ENCODE data around the gene HECW1. TPM values are rescaled to one million over a fixed set of nuclear protein-coding genes. Genes with fewer than 3 reads are reported as not detected.

HECW1 gene
- total and polyA plus RNA-seq, 2 of the 8 experiments (the other 6 are each of a cell fraction or from before 2014, with no cell fraction given): 2.9 to 12.7 TPM

GRCh38 chr7:43111630-43112458 is 603 bp upstream of the HECW1 start:
- Histone ChIP-seq H3K56ac (replicated peaks; ENCODE audit: insufficient read length, low read depth, low read length) (no peak overlapping the region), H3K9ac (replicated peaks in 1 of 4; ENCODE audit: extremely low read depth in 1 of 4, low read depth in 3 of 4, low read length in 3 of 4) (no peak overlapping the region), H2BK15ac (ENCODE audit: low read length) (no peak overlapping the region), H3K18ac (ENCODE audit: extremely low read depth, low read length) (peak overlapping the region; percentile 32; the same call in 1 of the 2 replicates), H2AK5ac (ENCODE audit: low read depth, low read length) (no peak overlapping the region), H4K5ac (ENCODE audit: insufficient read length, low read depth, low read length) (no peak overlapping the region), H3K36me3 (ENCODE audit: control insufficient read depth in 2 of 4, insufficient read depth in 4 of 4, low read length in 3 of 4) (no peaks in the 10 kb centered on the region), H2BK12ac (ENCODE audit: low read depth, low read length) (peak overlapping the region; percentile 40; the same call in 1 of the 2 replicates), H3K4ac (replicated peaks; ENCODE audit: insufficient read length, low read depth, low read length) (no peak overlapping the region), H2BK120ac (replicated peaks; ENCODE audit: low read depth, low read length) (no peak overlapping the region), H2BK5ac (ENCODE audit: low read depth, low read length) (no peak overlapping the region), H4K20me1 (replicated peaks in 1 of 2; ENCODE audit: control insufficient read depth in 1 of 2, insufficient read depth in 2 of 2, low read length in 2 of 2) (no peaks in the 10 kb centered on the region), H3K14ac (ENCODE audit: insufficient read length) (no peak overlapping the region), H3K79me1 (ENCODE audit: low read depth, low read length) (no peaks in the 10 kb centered on the region), H3K23me2 (ENCODE audit: low read depth, low read length) (peaks cover 14% of the 10 kb centered on the region), H3K23ac (ENCODE audit: insufficient read length) (no peak overlapping the region), H2BK20ac (ENCODE audit: low read length) (peak overlapping the region; percentile 88), H3K27me3 (replicated peaks in 1 of 4; ENCODE audit: control insufficient read depth in 3 of 4, extremely low read depth in 1 of 4, insufficient read depth in 3 of 4, low read length in 3 of 4) (peaks cover 2 to 7% (median 4%) of the 10 kb centered on the region in 4 experiments; a peak in 3 of 7 replicates), H4K8ac (ENCODE audit: extremely low read depth, insufficient read depth, low read length) (no peak overlapping the region), H3K79me2 (ENCODE audit: control insufficient read depth in 1 of 2, insufficient read depth in 2 of 2, low read length in 2 of 2) (peaks cover 0 to 24% of the 10 kb centered on the region in 2 experiments; a peak in 3 of 4 replicates), H3K4me3 (ENCODE audit: extremely low read depth in 1 of 4, insufficient read depth in 2 of 4, low read depth in 3 of 4, low read length in 4 of 4) (peak overlapping the region in 2 of 4 experiments; percentile 66 to 80; a peak in 5 of 8 replicates), H4K91ac (replicated peaks; ENCODE audit: insufficient read length, low read length) (no peak overlapping the region), H3K27ac (ENCODE audit: low read depth, low read length) (no peak overlapping the region), H3K4me1 (replicated peaks in 1 of 4; ENCODE audit: control insufficient read depth in 3 of 4, insufficient read depth in 4 of 4, low read length in 3 of 4) (peaks cover 2 to 17% (median 6%) of the 10 kb centered on the region in 4 experiments; a peak in 6 of 7 replicates), H2AFZ (ENCODE audit: low read length) (peak overlapping the region; percentile 82; the same call in 1 of the 2 replicates), H3K4me2 (ENCODE audit: insufficient read depth in 1 of 2, low read depth in 2 of 2, low read length in 2 of 2) (peak overlapping the region; percentile 94 to 97), H3K9me3 (ENCODE audit: insufficient read depth in 2 of 2, low read depth in 1 of 2, low read length in 1 of 2) (no peaks in the 10 kb centered on the region)
- DNase-seq (ENCODE audit: low read depth in 1 of 2, low spot score in 2 of 2): no peak
- ChIA-PET POLR2A (ENCODE audit: partially characterized antibody) (interaction anchor here (1.0 to 2.1 kb wide), 3 partner anchors 10 to 149 kb away, joined by 3 to 5 read pairs (median 4); no protein-coding TSS in a partner anchor), CTCF (ENCODE audit: partially characterized antibody) (interaction anchor here (0.9 to 2.6 kb wide), 5 partner anchors 31 to 171 kb away, joined by 3 to 15 read pairs (median 4); no protein-coding TSS in a partner anchor)
- FAIRE-seq: no peak
- TF ChIP-seq EP300 (IDR thresholded peaks at IDR 0.05; ENCODE audit: borderline replicate concordance in 1 of 2, low read depth in 2 of 2, low read length in 2 of 2) (no peak), CREB1 (IDR thresholded peaks at IDR 0.05) (no peak), NANOG (IDR thresholded peaks at IDR 0.05; ENCODE audit: insufficient read depth, low read depth, low read length, poor library complexity, severe bottlenecking) (no peak), CTBP2 (IDR thresholded peaks at IDR 0.05; ENCODE audit: borderline replicate concordance, insufficient read depth, insufficient read length, low read length) (no peak), BRCA1 (IDR thresholded peaks at IDR 0.05; ENCODE audit: low read depth, low read length) (no peak), MAX (IDR thresholded peaks at IDR 0.05) (no peak), TAF1 (IDR thresholded peaks at IDR 0.05; ENCODE audit: low read depth, low read length) (no peak), SRF (IDR thresholded peaks at IDR 0.05; ENCODE audit: low read depth, low read length) (no peak), TEAD4 (IDR thresholded peaks at IDR 0.05; ENCODE audit: low read depth, low read length) (no peak), RNF2 (IDR thresholded peaks at IDR 0.05; ENCODE audit: borderline replicate concordance, low read depth, low read length, missing control alignments, poor library complexity, severe bottlenecking) (no peak), SIRT6 (IDR thresholded peaks at IDR 0.05; ENCODE audit: low read length) (no peak)
- WGBS, 2 experiments (ENCODE audit: extremely low coverage in 1 of 2, insufficient coverage in 1 of 2, insufficient read length in 1 of 2, insufficient replicate concordance in 2 of 2, low coverage in 1 of 2, low lambda C conversion rate in 2 of 2, missing lambda C conversion rate in 1 of 2): 42% methylated on average over 17 of the region's 17 CpGs; no CpG with 5 or more reads in 1 of the 2 experiments

Data from H1 (cell line).